ENCODE results near the gene NDUFA11. TPM values are rescaled to one million over a fixed set of nuclear protein-coding genes. Genes with fewer than 3 reads are reported as not detected.

NDUFA11 gene
- total and polyA plus RNA-seq, 9 of the 15 experiments (the other 6 are each of a cell fraction or from before 2014, with no cell fraction given) = 63.3 to 486 (median 274) TPM

DNA sequence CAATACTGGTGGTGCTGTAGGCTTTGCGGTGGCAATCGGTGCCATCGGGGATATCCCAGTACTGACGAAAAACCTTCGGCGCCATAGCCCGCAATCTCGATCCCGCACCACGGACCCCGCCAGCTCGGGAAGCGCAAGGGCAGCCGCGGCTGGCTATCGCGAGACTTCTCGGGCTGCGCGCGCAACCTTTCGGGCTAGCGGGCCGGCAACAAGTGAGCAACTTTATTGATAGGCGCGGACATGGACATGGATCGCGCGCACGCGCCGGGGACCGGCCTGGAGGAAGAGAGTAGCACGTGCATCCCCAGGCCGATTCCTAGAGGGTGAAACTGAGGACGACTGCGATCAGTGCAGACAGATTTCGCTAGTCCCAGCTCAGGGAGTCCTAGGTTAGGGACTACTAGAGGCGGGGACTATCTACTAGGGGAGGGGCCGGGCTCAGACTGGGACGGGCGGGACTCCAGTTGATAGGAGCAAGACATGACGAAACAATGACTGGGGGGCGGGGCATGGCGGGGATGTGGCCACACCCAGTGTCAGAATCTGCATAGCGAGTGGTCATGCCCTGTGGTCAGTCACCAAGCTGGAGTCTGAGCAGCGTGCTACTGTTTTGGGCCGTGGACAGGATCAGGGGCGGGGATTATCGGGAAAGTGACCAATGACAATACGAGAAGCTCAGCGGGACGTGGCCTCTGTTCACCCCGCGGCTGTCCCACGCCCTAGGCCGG is at the start of gene NDUFA11 (continued):
- TF ChIP-seq, protein P1, sequence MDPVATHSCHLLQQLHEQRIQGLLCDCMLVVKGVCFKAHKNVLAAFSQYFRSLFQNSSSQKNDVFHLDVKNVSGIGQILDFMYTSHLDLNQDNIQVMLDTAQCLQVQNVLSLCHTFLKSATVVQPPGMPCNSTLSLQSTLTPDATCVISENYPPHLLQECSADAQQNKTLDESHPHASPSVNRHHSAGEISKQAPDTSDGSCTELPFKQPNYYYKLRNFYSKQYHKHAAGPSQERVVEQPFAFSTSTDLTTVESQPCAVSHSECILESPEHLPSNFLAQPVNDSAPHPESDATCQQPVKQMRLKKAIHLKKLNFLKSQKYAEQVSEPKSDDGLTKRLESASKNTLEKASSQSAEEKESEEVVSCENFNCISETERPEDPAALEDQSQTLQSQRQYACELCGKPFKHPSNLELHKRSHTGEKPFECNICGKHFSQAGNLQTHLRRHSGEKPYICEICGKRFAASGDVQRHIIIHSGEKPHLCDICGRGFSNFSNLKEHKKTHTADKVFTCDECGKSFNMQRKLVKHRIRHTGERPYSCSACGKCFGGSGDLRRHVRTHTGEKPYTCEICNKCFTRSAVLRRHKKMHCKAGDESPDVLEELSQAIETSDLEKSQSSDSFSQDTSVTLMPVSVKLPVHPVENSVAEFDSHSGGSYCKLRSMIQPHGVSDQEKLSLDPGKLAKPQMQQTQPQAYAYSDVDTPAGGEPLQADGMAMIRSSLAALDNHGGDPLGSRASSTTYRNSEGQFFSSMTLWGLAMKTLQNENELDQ (CRISPR knock-in tag; IDR thresholded peaks at IDR 0.05; ENCODE audit: borderline replicate concordance) = no peak
- no peak for TF ChIP-seq ATF1 (CRISPR knock-in tag; IDR thresholded peaks at IDR 0.05)
- peak; percentile 90 for TF ChIP-seq ATF1 (tag; IDR thresholded peaks at IDR 0.05)
- TF ChIP-seq, protein P2, sequence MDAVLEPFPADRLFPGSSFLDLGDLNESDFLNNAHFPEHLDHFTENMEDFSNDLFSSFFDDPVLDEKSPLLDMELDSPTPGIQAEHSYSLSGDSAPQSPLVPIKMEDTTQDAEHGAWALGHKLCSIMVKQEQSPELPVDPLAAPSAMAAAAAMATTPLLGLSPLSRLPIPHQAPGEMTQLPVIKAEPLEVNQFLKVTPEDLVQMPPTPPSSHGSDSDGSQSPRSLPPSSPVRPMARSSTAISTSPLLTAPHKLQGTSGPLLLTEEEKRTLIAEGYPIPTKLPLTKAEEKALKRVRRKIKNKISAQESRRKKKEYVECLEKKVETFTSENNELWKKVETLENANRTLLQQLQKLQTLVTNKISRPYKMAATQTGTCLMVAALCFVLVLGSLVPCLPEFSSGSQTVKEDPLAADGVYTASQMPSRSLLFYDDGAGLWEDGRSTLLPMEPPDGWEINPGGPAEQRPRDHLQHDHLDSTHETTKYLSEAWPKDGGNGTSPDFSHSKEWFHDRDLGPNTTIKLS (IDR thresholded peaks at IDR 0.05; ENCODE audit: borderline replicate concordance, low read depth) = peak; percentile 90
- peak; percentile 70 for TF ChIP-seq CREM (IDR thresholded peaks at IDR 0.05; ENCODE audit: low read depth)
- 0 out of 2 replicates have a peak, but pooled peaks have one; percentile 29 for TF ChIP-seq HIVEP1 (CRISPR knock-in tag; IDR thresholded peaks at IDR 0.05)
- TF ChIP-seq, protein P3, sequence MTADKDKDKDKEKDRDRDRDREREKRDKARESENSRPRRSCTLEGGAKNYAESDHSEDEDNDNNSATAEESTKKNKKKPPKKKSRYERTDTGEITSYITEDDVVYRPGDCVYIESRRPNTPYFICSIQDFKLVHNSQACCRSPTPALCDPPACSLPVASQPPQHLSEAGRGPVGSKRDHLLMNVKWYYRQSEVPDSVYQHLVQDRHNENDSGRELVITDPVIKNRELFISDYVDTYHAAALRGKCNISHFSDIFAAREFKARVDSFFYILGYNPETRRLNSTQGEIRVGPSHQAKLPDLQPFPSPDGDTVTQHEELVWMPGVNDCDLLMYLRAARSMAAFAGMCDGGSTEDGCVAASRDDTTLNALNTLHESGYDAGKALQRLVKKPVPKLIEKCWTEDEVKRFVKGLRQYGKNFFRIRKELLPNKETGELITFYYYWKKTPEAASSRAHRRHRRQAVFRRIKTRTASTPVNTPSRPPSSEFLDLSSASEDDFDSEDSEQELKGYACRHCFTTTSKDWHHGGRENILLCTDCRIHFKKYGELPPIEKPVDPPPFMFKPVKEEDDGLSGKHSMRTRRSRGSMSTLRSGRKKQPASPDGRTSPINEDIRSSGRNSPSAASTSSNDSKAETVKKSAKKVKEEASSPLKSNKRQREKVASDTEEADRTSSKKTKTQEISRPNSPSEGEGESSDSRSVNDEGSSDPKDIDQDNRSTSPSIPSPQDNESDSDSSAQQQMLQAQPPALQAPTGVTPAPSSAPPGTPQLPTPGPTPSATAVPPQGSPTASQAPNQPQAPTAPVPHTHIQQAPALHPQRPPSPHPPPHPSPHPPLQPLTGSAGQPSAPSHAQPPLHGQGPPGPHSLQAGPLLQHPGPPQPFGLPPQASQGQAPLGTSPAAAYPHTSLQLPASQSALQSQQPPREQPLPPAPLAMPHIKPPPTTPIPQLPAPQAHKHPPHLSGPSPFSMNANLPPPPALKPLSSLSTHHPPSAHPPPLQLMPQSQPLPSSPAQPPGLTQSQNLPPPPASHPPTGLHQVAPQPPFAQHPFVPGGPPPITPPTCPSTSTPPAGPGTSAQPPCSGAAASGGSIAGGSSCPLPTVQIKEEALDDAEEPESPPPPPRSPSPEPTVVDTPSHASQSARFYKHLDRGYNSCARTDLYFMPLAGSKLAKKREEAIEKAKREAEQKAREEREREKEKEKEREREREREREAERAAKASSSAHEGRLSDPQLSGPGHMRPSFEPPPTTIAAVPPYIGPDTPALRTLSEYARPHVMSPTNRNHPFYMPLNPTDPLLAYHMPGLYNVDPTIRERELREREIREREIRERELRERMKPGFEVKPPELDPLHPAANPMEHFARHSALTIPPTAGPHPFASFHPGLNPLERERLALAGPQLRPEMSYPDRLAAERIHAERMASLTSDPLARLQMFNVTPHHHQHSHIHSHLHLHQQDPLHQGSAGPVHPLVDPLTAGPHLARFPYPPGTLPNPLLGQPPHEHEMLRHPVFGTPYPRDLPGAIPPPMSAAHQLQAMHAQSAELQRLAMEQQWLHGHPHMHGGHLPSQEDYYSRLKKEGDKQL (CRISPR knock-in tag; IDR thresholded peaks at IDR 0.05; ENCODE audit: borderline replicate concordance) = no peak
- TF ChIP-seq MAFF (IDR thresholded peaks at IDR 0.05; ENCODE audit: low read length) = peak; percentile 52; the same call in 1 of the 2 replicates
- TF ChIP-seq ZBTB8A (IDR thresholded peaks at IDR 0.05; ENCODE audit: partially characterized antibody) = no peak
- TF ChIP-seq GATA2 (CRISPR knock-in tag; IDR thresholded peaks at IDR 0.05) = no peak
- TF ChIP-seq, protein P4, sequence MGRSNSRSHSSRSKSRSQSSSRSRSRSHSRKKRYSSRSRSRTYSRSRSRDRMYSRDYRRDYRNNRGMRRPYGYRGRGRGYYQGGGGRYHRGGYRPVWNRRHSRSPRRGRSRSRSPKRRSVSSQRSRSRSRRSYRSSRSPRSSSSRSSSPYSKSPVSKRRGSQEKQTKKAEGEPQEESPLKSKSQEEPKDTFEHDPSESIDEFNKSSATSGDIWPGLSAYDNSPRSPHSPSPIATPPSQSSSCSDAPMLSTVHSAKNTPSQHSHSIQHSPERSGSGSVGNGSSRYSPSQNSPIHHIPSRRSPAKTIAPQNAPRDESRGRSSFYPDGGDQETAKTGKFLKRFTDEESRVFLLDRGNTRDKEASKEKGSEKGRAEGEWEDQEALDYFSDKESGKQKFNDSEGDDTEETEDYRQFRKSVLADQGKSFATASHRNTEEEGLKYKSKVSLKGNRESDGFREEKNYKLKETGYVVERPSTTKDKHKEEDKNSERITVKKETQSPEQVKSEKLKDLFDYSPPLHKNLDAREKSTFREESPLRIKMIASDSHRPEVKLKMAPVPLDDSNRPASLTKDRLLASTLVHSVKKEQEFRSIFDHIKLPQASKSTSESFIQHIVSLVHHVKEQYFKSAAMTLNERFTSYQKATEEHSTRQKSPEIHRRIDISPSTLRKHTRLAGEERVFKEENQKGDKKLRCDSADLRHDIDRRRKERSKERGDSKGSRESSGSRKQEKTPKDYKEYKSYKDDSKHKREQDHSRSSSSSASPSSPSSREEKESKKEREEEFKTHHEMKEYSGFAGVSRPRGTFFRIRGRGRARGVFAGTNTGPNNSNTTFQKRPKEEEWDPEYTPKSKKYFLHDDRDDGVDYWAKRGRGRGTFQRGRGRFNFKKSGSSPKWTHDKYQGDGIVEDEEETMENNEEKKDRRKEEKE (IDR thresholded peaks at IDR 0.05; ENCODE audit: borderline replicate concordance in 1 of 2, control insufficient read depth in 1 of 2, low read depth in 2 of 2, low read length in 1 of 2) = no peak
- peak; percentile 94 for TF ChIP-seq PHF8 (IDR thresholded peaks at IDR 0.05; ENCODE audit: borderline replicate concordance, low read length)
- TF ChIP-seq ZNF124 (CRISPR knock-in tag; IDR thresholded peaks at IDR 0.05) = no peak
- TF ChIP-seq PHF20 (IDR thresholded peaks at IDR 0.05; ENCODE audit: partially characterized antibody) = no peak
- 0 out of 2 replicates have a peak, but pooled peaks have one; percentile 57 for TF ChIP-seq PHTF2 (CRISPR knock-in tag; IDR thresholded peaks at IDR 0.05)

Data from K562 (cell line).